IPS-18a (cell line): ENCODE results near the gene ZNF783.
"Not testable (repeated sequence)": the region's sequence is repeated elsewhere in the genome, so short reads cannot be mapped to it uniquely, and the experiment has no call there.

Experiments used
- H3K27ac ChIP-seq: one replicate; pipeline ENCODE4 v1.5.1; 2013; ENCODE audit warnings: low read length
- H3K27me3 ChIP-seq: one replicate; pipeline ENCODE4 v1.6.1; 2013; ENCODE audit warnings: mild to moderate bottlenecking, low read length; ENCODE audit not compliant: control insufficient read depth, insufficient read depth
- H3K36me3 ChIP-seq: one replicate; pipeline ENCODE4 v1.6.1; 2013; ENCODE audit warnings: low read depth, low read length; ENCODE audit not compliant: control insufficient read depth
- H3K4me1 ChIP-seq: one replicate; pipeline ENCODE4 v1.6.1; 2013; ENCODE audit warnings: low read depth, low read length; ENCODE audit not compliant: control insufficient read depth
- H3K4me3 ChIP-seq: one replicate; pipeline ENCODE4 v1.5.1; 2013; ENCODE audit warnings: low read length
- H3K9ac ChIP-seq: one replicate; pipeline ENCODE4 v1.6.1; 2013; ENCODE audit warnings: mild to moderate bottlenecking, low read length, moderate library complexity
- H3K9me3 ChIP-seq: one replicate; pipeline ENCODE4 v1.6.1; 2013; ENCODE audit warnings: low read depth, low read length; ENCODE audit not compliant: control insufficient read depth

Gene ZNF783

DNA sequence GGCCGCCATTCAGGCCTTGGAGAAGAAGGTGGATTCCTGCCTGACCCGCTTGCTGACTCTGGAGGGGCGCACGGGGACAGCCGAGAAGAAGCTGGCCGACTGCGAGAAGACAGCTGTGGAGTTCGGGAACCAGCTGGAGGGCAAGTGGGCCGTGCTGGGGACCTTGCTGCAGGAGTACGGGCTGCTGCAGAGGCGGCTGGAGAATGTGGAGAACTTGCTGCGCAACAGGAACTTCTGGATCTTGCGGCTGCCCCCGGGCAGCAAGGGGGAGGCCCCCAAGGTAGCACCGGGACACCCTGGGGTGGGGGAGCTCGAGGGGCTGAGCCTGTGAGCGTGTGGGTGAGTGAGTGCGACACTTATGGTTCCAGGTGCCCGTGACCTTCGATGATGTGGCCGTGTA, 4.5 kb downstream of the ZNF783 start:
- Histone ChIP-seq H3K9me3 (no peaks in the 10 kb centered on the region), H3K9ac (no peak overlapping the region), H3K4me1 (no peaks in the 10 kb centered on the region), H3K27me3 (peaks cover 4% of the 10 kb centered on the region), H3K36me3 (peaks cover 32% of the 10 kb centered on the region), H3K27ac (no peak overlapping the region), H3K4me3 (no peak overlapping the region)

DNA sequence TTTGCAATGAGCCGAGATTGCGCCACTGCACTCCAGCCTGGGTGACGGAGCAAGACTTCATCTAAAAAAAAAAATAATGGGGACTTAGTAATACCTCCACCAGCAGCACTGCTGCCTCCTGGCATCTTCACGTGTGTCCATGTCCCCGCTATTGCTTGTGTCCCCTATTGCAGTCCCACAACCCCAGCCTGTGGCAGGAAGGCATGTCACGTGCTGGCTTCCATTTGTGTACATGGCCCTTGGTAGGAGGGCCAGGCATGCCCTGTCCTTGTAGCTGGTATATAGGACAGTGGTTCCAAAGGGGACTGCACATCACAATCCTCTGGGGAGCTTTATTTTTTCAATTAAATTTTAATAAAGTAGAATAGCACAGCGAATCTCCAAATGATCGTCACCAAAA, 5.7 kb downstream of the ZNF783 start:
- H3K27me3 ChIP-seq = no peaks in the 10 kb centered on the region

DNA sequence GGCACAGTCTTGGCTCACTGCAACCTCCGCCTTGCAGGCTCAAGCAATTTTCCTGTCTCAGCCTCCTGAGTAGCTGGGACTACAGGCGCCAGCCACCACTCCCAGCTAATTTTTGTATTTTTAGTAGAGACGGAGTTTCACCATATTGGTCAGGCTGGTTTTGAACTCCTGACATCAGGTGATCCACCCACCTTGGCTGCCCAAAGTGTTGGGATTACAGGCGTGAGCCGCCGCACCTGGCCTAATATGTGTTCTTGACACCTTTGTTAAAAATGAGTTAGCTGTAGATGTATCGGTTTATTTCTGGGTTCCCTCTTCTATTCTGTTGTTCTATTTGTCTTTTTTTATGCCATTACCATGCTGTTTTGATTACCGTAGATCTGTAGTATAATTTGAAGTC, 12.4 kb downstream of the ZNF783 start:
- not testable (repeated sequence) for H3K9me3 ChIP-seq, H3K4me3 ChIP-seq, H3K27me3 ChIP-seq, H3K9ac ChIP-seq, H3K27ac ChIP-seq, H3K36me3 ChIP-seq, H3K4me1 ChIP-seq

More for the DNA sequence above, 5.7 kb downstream of the ZNF783 start:
- H3K36me3 ChIP-seq = peaks cover 32% of the 10 kb centered on the region
- no peaks in the 10 kb centered on the region for H3K4me1 ChIP-seq
- H3K9me3 ChIP-seq = no peaks in the 10 kb centered on the region
- no peak overlapping the region for H3K4me3 ChIP-seq
- no peak overlapping the region for H3K27ac ChIP-seq
- no peak overlapping the region for H3K9ac ChIP-seq

GRCh38 chr7:149277871-149278270, 15.9 kb downstream of the ZNF783 start:
- H3K27ac ChIP-seq = no peak overlapping the region
- no peaks in the 10 kb centered on the region for H3K27me3 ChIP-seq
- H3K9ac ChIP-seq = no peak overlapping the region
- no peaks in the 10 kb centered on the region for H3K9me3 ChIP-seq
- no peak overlapping the region for H3K4me3 ChIP-seq
- H3K4me1 ChIP-seq = no peaks in the 10 kb centered on the region
- H3K36me3 ChIP-seq = peaks cover 6% of the 10 kb centered on the region

- no peaks in the 10 kb centered on the region for H3K4me1 ChIP-seq
- H3K36me3 ChIP-seq = peaks cover 6% of the 10 kb centered on the region
- H3K27ac ChIP-seq = no peak overlapping the region
- no peak overlapping the region for H3K9ac ChIP-seq
- H3K27me3 ChIP-seq = no peaks in the 10 kb centered on the region
- H3K4me3 ChIP-seq = no peak overlapping the region
- no peaks in the 10 kb centered on the region for H3K9me3 ChIP-seq
Observed at GRCh38 chr7:149278396-149278795, 16.4 kb downstream of the ZNF783 start.

GRCh38 chr7:149279111-149279743, 17.2 kb downstream of the ZNF783 start:
- Histone ChIP-seq H3K4me1 (peaks cover 1% of the 10 kb centered on the region), H3K4me3 (no peak overlapping the region), H3K9me3 (no peaks in the 10 kb centered on the region), H3K9ac (no peak overlapping the region), H3K36me3 (peaks cover 6% of the 10 kb centered on the region), H3K27me3 (peaks cover 4% of the 10 kb centered on the region), H3K27ac (no peak overlapping the region)

- Histone ChIP-seq H3K36me3 (peaks cover 6% of the 10 kb centered on the region), H3K9me3 (no peaks in the 10 kb centered on the region), H3K27me3 (peaks cover 8% of the 10 kb centered on the region), H3K9ac (no peak overlapping the region), H3K4me3 (no peak overlapping the region), H3K27ac (no peak overlapping the region), H3K4me1 (peaks cover 7% of the 10 kb centered on the region)
Observed at GRCh38 chr7:149280151-149280550, 18.2 kb downstream of the ZNF783 start.

GRCh38 chr7:149280661-149281507, 18.9 kb downstream of the ZNF783 start:
- Histone ChIP-seq H3K4me3 (no peak overlapping the region), H3K4me1 (peaks cover 7% of the 10 kb centered on the region), H3K27me3 (peaks cover 8% of the 10 kb centered on the region), H3K9me3 (no peaks in the 10 kb centered on the region), H3K9ac (no peak overlapping the region), H3K27ac (no peak overlapping the region), H3K36me3 (peaks cover 6% of the 10 kb centered on the region)

DNA sequence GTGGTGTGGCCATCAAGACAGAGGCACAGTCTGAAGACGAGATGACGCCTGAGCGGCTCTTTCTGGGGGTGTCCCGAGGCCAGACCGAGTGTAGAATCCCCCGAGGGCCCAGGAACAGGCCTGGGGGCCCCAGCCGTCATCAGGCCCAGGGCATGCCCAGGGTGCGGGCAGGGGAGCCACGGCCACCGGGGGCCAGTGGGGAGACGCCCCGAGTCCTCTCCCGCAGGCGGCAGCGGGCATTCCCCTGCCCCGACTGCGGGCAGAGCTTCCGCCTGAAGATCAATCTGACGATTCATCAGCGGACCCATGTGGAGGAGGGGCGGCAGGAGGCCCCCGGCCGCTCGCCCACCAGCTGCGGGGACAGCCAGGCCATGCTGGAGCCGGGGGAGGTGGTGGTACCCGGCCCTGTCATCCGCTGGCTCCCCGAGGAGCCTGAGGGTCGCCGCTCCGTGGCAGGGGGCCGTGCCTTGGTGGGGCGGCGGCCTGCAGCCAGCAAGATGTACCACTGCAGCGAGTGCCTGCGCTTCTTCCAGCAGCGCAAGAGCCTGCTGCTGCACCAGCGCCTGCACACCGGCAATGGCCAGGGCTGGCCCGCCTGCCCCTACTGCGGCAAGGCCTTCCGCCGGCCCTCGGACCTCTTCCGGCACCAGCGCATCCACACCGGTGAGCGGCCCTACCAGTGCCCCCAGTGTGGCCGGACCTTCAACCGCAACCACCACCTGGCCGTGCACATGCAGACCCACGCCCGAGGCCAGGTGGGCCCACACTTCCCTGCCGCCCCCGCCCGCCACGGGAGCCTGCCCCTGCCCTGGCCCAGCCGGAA, 19.7 kb downstream of the ZNF783 start:
- Histone ChIP-seq H3K9me3 (no peaks in the 10 kb centered on the region), H3K27me3 (peaks cover 8% of the 10 kb centered on the region), H3K36me3 (peaks cover 6% of the 10 kb centered on the region), H3K4me1 (peaks cover 7% of the 10 kb centered on the region), H3K4me3 (no peak overlapping the region), H3K27ac (no peak overlapping the region), H3K9ac (no peak overlapping the region)

- H3K9ac ChIP-seq = no peak overlapping the region
- peaks cover 6% of the 10 kb centered on the region for H3K36me3 ChIP-seq
- no peak overlapping the region for H3K27ac ChIP-seq
- peaks cover 8% of the 10 kb centered on the region for H3K27me3 ChIP-seq
- no peaks in the 10 kb centered on the region for H3K9me3 ChIP-seq
- H3K4me3 ChIP-seq = no peak overlapping the region
- H3K4me1 ChIP-seq = peaks cover 7% of the 10 kb centered on the region
Observed at GRCh38 chr7:149282331-149282655, 20.3 kb downstream of the ZNF783 start.

DNA sequence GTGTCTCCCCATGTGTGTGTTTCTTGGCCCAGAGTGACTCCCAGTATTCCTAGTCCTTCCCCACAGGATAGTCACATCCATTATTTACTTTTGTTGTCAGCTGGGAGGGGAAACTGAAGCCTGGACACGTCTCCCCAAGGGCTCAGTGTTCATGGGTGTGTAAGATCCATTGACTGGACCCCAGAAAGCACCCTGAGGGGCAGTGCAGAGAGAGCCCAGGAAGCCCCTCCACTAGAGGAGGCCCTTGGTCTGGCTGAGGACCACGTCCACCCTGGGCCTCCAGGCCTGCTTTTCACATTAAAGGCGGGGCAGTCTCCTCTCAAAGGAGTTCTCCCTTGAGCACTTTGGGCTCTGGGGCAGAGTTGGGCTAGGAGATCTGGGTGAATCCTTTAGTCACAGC, 21.3 kb downstream of the ZNF783 start:
- H3K27me3 ChIP-seq = peaks cover 8% of the 10 kb centered on the region
- no peaks in the 10 kb centered on the region for H3K9me3 ChIP-seq
- H3K9ac ChIP-seq = no peak overlapping the region
- H3K27ac ChIP-seq = no peak overlapping the region
- peaks cover 6% of the 10 kb centered on the region for H3K36me3 ChIP-seq
- peaks cover 7% of the 10 kb centered on the region for H3K4me1 ChIP-seq
- H3K4me3 ChIP-seq = no peak overlapping the region
